Pancreas (tissue), 10 donors: ENCODE results near the gene PMVK. TPM values are rescaled to one million over a fixed set of nuclear protein-coding genes. Genes with fewer than 3 reads are reported as not detected.

Source experiments
- ATAC-seq, 4 donors: fragments of 200-7000 bp; cut with Tn5 transposase; one replicate each; pipeline versions ENCODE4 v1.8.0 to v1.9.1; 2020; ENCODE audit warnings: mild to moderate bottlenecking in 4 of 4, moderate library complexity in 4 of 4
- DNase-seq, 6 donors: peaks; one replicate each; pipeline ENCODE4 v3.0.0-alpha.2; 2020
- FAIRE-seq: peaks from 2 replicates; lab custom pipeline; 2012; peaks lifted over from hg19 to GRCh38; lab: Jason Lieb, UNC
- H3K27ac ChIP-seq, 4 donors: fragments of 200-600 bp; sonication (generic); 1 replicate in 3 of 4; 2 replicates in 1 of 4; pipeline versions ENCODE4 v1.5.0 to v1.8.0; 2020
- H3K27me3 ChIP-seq, 4 donors: fragments of 200-600 bp; one replicate each; pipeline ENCODE4 v1.8.0; 2021
- H3K36me3 ChIP-seq, 3 donors: fragments of 200-600 bp; sonication (generic) in 1 of 3; one replicate each; pipeline versions ENCODE4 v1.5.0 to v1.8.0; 2020 to 2021
- H3K4me1 ChIP-seq, 3 donors: fragments of 200-600 bp; one replicate each; pipeline ENCODE4 v1.8.0; 2021
- H3K4me3 ChIP-seq, 4 donors: fragments of 200-600 bp; sonication (generic) in 2 of 4; one replicate each; pipeline versions ENCODE4 v1.5.0 to v1.8.0; 2020 to 2021
- H3K9me3 ChIP-seq, 4 donors: fragments of 200-600 bp; one replicate each; pipeline ENCODE4 v1.8.0; 2021
- WGBS, 2 donors: extraction: QIAGEN DNeasy Blood & Tissue Kit; methylation state at CpG; one replicate each; pipeline ENCODE4 v1.1.7; 2013; 5-methylcytosine and 5-hydroxymethylcytosine counted together
- intact Hi-C, 3 donors: fragments of 100-400 bp; cut with DNase I; formaldehyde crosslinking; loops; one replicate each; pipeline versions ENCODE4 v1.11.1 to v1.14.2; 2022
- polyA plus RNA-seq, 2 donors: library from polyadenylated mRNA; stranded (reverse); fragments of 200-250 nt; gene quantifications; one replicate each; pipeline ENCODE4 v1.2.3, GENCODE V29; 2013
- total RNA-seq, 6 donors: library from RNA; stranded (reverse); fragmentation: NEBNext Ultra II Directional in 4 of 6; extraction: Animal tissue kit (Norgen Biotek cat#: 25700) in 4 of 6; gene quantifications; one replicate each; pipeline versions ENCODE4 v1.2.1 to v1.2.4, GENCODE V29; 2021 to 2023
- TF ChIP-seq, protein P1 (sequence below), 4 donors: fragments of 200-600 bp; sonication (generic) in 3 of 4; IDR thresholded peaks; one replicate each; pipeline versions ENCODE4 v1.5.0 to v1.8.0; 2021; ENCODE audit warnings: antibody characterized with exemption in 4 of 4
- donor health status: healthy with polysubstance abuse.
- donor health status: DM: no; HTN: no; CAD: no; lungs with moderate emphysema.
- donor health status: DM: no; HTN: no; CAD: no.
- donor health status: control.
- donor health status: control.
- donor health status: Bipolar disorder and iron deficiency.
- donor health status: DM: yes; HTN: yes; CAD: no.
- donor health status: DM: no; HTN: no; CAD: no.
- donor health status: DM: no; HTN: no; CAD: no.
- donor health status: DM: yes; HTN: yes; CAD: no.

Gene PMVK
- total RNA-seq (10 to 100 TPM; 12.4 to 23.3 (median 16.8) TPM), polyA plus RNA-seq (10 to 100 TPM; 15.9 to 32.4 TPM)

DNA sequence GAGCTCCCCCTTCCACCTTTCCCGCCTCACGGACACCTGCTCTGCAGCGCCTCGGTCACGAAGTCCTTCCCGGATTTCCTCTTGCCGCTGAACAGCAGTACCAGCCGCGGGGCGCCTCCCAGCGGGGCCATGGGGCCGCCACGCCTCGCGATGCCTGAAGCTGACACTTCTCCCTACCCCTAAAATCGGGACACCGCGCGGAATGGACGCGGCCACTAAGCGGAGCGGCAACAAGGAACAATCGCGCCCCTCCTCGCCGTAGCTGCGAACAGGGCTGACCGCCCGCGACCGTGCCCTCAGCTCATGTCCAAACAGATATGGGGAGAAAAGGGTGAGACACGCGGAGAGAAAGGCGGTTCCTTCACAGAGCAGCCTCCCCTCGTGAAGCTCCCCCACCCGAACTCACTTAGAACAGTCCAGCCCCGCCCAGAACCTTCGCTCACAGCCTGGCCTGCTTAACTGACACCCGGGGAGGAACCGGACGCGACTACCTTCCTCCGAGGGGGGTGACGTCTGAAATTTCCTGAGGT lies at the start of gene PMVK:
PMVK (minus strand) TSS at position 165 of the 530 bp plus-strand sequence; CDS start at position 131, 34 bp downstream.
- intact Hi-C loops: no loop called here
- no peak for FAIRE-seq
- 0% methylated on average over 43 to 45 of the region's 45 CpGs for WGBS, 2 donors

GRCh38 chr1:154983776-154984466 lies 47.4 kb upstream of the PMVK start:
- Histone ChIP-seq H3K27ac (no peak overlapping the region), H3K4me3 (peak overlapping the region; percentile 59 to 88 (median 72)), H3K9me3 (no peaks in the 10 kb centered on the region), H3K36me3 (no peaks in the 10 kb centered on the region), H3K27me3 (no peaks in the 10 kb centered on the region), H3K4me1 (peaks cover 6 to 14% (median 7%) of the 10 kb centered on the region in 3 donors)
- 11 to 15% methylated on average over 17 of the region's 17 CpGs for WGBS, 2 donors
- DNase-seq: peak in 1 of 6 donors; percentile 39
- intact Hi-C loops: no loop called here
- FAIRE-seq: no peak
- TF ChIP-seq, protein P1, sequence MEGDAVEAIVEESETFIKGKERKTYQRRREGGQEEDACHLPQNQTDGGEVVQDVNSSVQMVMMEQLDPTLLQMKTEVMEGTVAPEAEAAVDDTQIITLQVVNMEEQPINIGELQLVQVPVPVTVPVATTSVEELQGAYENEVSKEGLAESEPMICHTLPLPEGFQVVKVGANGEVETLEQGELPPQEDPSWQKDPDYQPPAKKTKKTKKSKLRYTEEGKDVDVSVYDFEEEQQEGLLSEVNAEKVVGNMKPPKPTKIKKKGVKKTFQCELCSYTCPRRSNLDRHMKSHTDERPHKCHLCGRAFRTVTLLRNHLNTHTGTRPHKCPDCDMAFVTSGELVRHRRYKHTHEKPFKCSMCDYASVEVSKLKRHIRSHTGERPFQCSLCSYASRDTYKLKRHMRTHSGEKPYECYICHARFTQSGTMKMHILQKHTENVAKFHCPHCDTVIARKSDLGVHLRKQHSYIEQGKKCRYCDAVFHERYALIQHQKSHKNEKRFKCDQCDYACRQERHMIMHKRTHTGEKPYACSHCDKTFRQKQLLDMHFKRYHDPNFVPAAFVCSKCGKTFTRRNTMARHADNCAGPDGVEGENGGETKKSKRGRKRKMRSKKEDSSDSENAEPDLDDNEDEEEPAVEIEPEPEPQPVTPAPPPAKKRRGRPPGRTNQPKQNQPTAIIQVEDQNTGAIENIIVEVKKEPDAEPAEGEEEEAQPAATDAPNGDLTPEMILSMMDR (IDR thresholded peaks at IDR 0.05): no peak
- ATAC-seq: no peak

More for the DNA sequence above, at the start of gene PMVK:
- peak within 1 kb of the TSS; percentile 34 to 54 (median 51) for H3K4me3 ChIP-seq
- peak; percentile 92 to 98 (median 94) for DNase-seq
- peaks cover 8 to 13% (median 13%) of the 10 kb centered on the region in 3 donors for H3K4me1 ChIP-seq
- no peaks in the 10 kb centered on the region for H3K36me3 ChIP-seq
- H3K27me3 ChIP-seq: no peaks in the 10 kb centered on the region
- peak within 1 kb of the TSS; percentile 97 to 100 (median 98) for H3K27ac ChIP-seq
- no peaks in the 10 kb centered on the region for H3K9me3 ChIP-seq
- ATAC-seq: peak; percentile 91 to 96 (median 92)
- TF ChIP-seq, protein P1 (IDR thresholded peaks at IDR 0.05): no peak

- Histone ChIP-seq H3K9me3 (no peaks in the 10 kb centered on the region), H3K4me1 (peaks cover 6 to 14% (median 7%) of the 10 kb centered on the region in 3 donors), H3K36me3 (no peaks in the 10 kb centered on the region), H3K27me3 (no peaks in the 10 kb centered on the region), H3K27ac (peak within 1 kb of the TSS in 2 of 4 donors; percentile 31 to 41), H3K4me3 (peak within 1 kb of the TSS; percentile 59 to 88 (median 72))
- TF ChIP-seq, protein P1 (IDR thresholded peaks at IDR 0.05): no peak
- WGBS, 2 donors: 0 to 1% methylated on average over 26 of the region's 26 CpGs
- peak; percentile 99 to 100 (median 100) for ATAC-seq
- intact Hi-C loops: no loop called here
- peak; percentile 96 for FAIRE-seq
- peak; percentile 91 to 99 (median 98) for DNase-seq
Observed at GRCh38 chr1:154982897-154983648, 46.6 kb upstream of the PMVK start, which contains the start of gene FLAD1. Gene FLAD1 (plus strand): TSS chr1:154983344. CDS start chr1:154983695, 351 bp downstream.

DNA sequence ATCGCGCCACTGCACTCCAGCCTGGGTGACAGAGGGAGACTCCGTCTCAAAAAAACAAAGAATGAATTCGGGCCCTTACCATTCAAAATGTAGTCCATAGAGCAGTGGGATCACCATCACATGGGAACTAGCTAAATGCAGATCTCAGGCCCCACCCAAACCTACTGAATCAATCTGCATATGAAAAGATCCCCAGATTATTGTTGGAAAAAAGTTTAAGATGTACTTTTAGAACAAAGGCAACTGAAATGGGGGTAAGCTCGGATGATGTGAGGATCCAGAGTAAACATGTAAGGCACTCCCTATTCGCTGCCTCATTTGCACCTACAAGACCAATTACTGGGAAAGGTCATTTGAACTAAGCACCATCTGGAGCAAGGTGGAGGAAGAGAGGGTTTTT lies 45.8 kb upstream of the PMVK start:
- peak overlapping the region in 2 of 4 donors; percentile 59 to 88 for H3K4me3 ChIP-seq
- H3K27me3 ChIP-seq: no peaks in the 10 kb centered on the region
- H3K36me3 ChIP-seq: no peaks in the 10 kb centered on the region
- FAIRE-seq: no peak
- intact Hi-C loops: no loop called here
- TF ChIP-seq, protein P1 (IDR thresholded peaks at IDR 0.05): no peak
- 53 to 54% methylated on average over 6 of the region's 6 CpGs for WGBS, 2 donors
- peaks cover 6 to 14% (median 7%) of the 10 kb centered on the region in 3 donors for H3K4me1 ChIP-seq
- no peaks in the 10 kb centered on the region for H3K9me3 ChIP-seq
- ATAC-seq: no peak
- no peak overlapping the region for H3K27ac ChIP-seq
- no peak for DNase-seq
